A673 (cell line): ENCODE measurements around the gene CCDC87.

Experiments
- EZH2 ChIP-seq: fragments of 200-600 bp; sonication (generic); IDR thresholded peaks from 2 replicates; pipeline ENCODE4 v1.6.1; 2017; ENCODE audit warnings: borderline replicate concordance, low read depth, mild to moderate bottlenecking, mixed read lengths, antibody characterized with exemption, low read length; ENCODE audit not compliant: poor library complexity, severe bottlenecking
- TF ChIP-seq, protein P1 (sequence below): fragments of 300-800, 200-600 bp; sonication (generic); conservative IDR thresholded peaks from 2 replicates; pipeline ENCODE4 v1.5.1; 2017; ENCODE audit warnings: low read depth, mild to moderate bottlenecking, antibody characterized with exemption, low read length, moderate library complexity, mixed read lengths

GRCh38 chr11:66562907-66563583 is 29.8 kb downstream of the CCDC87 start:
- TF ChIP-seq, protein P1, sequence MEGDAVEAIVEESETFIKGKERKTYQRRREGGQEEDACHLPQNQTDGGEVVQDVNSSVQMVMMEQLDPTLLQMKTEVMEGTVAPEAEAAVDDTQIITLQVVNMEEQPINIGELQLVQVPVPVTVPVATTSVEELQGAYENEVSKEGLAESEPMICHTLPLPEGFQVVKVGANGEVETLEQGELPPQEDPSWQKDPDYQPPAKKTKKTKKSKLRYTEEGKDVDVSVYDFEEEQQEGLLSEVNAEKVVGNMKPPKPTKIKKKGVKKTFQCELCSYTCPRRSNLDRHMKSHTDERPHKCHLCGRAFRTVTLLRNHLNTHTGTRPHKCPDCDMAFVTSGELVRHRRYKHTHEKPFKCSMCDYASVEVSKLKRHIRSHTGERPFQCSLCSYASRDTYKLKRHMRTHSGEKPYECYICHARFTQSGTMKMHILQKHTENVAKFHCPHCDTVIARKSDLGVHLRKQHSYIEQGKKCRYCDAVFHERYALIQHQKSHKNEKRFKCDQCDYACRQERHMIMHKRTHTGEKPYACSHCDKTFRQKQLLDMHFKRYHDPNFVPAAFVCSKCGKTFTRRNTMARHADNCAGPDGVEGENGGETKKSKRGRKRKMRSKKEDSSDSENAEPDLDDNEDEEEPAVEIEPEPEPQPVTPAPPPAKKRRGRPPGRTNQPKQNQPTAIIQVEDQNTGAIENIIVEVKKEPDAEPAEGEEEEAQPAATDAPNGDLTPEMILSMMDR: no peak
- no peak for TF ChIP-seq EZH2
